ENCODE data around the gene ENPP3. TPM values are rescaled to one million over a fixed set of nuclear protein-coding genes. Genes with fewer than 3 reads are reported as not detected.

The ENPP3 gene
- total RNA-seq, 2 donors from 2014 or later, result not detected

DNA sequence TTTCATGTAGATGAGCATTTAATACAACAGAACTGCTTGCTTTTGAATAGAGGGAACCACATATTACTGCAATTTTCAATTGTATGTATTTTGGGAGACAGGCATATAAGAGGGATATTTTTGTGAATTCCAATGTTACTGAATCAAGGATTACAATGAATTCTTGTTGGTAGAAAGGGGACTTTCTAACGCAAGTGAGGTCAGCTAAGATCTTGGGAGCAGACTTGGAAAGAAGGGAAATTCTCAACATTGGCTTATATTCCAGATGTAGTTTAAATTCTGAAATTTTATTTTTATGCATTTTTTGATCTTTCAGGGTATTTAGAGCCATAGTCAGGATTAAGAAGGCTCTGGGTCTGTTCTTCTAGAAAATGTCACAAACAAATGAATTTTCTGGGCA, 117.0 kb downstream of the ENPP3 start:
- H3K4me1 ChIP-seq (ENCODE audit: control insufficient read depth, insufficient read depth, low read length), result no peaks in the 10 kb centered on the region
- H3K4me3 ChIP-seq (ENCODE audit: low read length), result no peak overlapping the region
- H3K9me3 ChIP-seq (ENCODE audit: control insufficient read depth, low read length), result peaks cover 4% of the 10 kb centered on the region
- H3K27me3 ChIP-seq (ENCODE audit: control insufficient read depth, insufficient read depth, low read length, poor library complexity, severe bottlenecking), result no peaks in the 10 kb centered on the region
- TF ChIP-seq, protein P1, sequence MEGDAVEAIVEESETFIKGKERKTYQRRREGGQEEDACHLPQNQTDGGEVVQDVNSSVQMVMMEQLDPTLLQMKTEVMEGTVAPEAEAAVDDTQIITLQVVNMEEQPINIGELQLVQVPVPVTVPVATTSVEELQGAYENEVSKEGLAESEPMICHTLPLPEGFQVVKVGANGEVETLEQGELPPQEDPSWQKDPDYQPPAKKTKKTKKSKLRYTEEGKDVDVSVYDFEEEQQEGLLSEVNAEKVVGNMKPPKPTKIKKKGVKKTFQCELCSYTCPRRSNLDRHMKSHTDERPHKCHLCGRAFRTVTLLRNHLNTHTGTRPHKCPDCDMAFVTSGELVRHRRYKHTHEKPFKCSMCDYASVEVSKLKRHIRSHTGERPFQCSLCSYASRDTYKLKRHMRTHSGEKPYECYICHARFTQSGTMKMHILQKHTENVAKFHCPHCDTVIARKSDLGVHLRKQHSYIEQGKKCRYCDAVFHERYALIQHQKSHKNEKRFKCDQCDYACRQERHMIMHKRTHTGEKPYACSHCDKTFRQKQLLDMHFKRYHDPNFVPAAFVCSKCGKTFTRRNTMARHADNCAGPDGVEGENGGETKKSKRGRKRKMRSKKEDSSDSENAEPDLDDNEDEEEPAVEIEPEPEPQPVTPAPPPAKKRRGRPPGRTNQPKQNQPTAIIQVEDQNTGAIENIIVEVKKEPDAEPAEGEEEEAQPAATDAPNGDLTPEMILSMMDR (conservative IDR thresholded peaks at IDR 0.05), result no peak
- no peaks in the 10 kb centered on the region for H3K36me3 ChIP-seq (ENCODE audit: control insufficient read depth, insufficient read depth, low read length)
- peaks cover 7% of the 10 kb centered on the region for H3K4me1 Mint-ChIP-seq
- H3K27ac Mint-ChIP-seq, result no peak overlapping the region
- H3K9me3 Mint-ChIP-seq, result peaks cover 3% of the 10 kb centered on the region
- H3K9ac ChIP-seq (ENCODE audit: extremely low read depth, low read length, poor library complexity, severe bottlenecking), result no peak overlapping the region
- H3K27ac ChIP-seq (ENCODE audit: low read depth, low read length), result no peak overlapping the region
- DNase-seq, result no peak
- H3K27me3 Mint-ChIP-seq (ENCODE audit: insufficient read depth), result peaks cover 1% of the 10 kb centered on the region
- WGBS, 2 experiments (ENCODE audit: insufficient coverage in 1 of 2, insufficient read length in 1 of 2), result 97 to 100% methylated on average over 1 of the region's 1 CpG
- H3K36me3 Mint-ChIP-seq (ENCODE audit: low read depth), result no peaks in the 10 kb centered on the region
- no peak overlapping the region for H3K4me3 Mint-ChIP-seq

DNA sequence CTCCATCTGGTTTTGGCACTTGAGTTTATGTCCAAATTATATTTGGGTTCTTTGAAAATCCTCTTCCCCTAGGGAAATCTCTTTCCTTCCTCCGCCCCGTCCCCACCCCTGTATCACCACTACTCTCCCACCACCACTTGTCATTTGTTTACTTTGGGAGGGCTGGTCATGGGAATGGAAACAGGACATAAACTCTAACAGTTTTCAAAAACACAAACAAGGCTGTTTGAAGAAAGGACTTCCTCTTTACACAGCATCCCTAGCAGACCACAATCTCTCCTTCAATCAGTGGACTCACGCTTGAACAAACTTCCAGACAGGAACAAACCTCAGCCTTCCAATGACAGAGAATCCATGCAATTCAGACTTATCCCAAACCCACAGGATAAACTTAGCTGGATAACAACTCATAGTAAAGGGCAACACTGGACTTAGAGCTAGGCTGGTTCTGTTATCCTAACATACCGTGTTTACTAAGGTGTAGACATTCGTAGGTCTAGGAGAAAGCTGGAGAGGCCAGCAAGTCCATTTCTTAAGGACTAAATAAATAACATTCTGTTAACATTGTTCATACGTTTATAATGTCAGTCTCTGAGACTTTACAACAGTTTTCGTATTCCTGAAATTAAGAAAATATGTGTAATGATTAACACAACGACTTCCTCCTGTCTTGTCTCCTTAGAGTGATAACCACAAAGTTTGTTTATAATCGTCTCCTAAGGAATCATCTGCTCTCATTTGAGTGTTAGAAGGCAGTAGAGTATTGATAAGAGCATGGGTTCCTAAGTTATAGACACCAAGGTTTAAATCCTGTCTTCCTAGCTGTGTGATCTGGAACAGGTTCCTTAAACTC, 117.8 kb downstream of the ENPP3 start:
- no peak for DNase-seq
- Mint-ChIP-seq H3K9me3 (peaks cover 3% of the 10 kb centered on the region), H3K4me3 (no peak overlapping the region), H3K27ac (no peak overlapping the region), H3K36me3 (ENCODE audit: low read depth) (no peaks in the 10 kb centered on the region), H3K27me3 (ENCODE audit: insufficient read depth) (peaks cover 1% of the 10 kb centered on the region), H3K4me1 (peaks cover 7% of the 10 kb centered on the region)
- Histone ChIP-seq H3K9ac (ENCODE audit: extremely low read depth, low read length, poor library complexity, severe bottlenecking) (no peak overlapping the region), H3K4me3 (ENCODE audit: low read length) (no peak overlapping the region), H3K36me3 (ENCODE audit: control insufficient read depth, insufficient read depth, low read length) (no peaks in the 10 kb centered on the region), H3K4me1 (ENCODE audit: control insufficient read depth, insufficient read depth, low read length) (no peaks in the 10 kb centered on the region), H3K27me3 (ENCODE audit: control insufficient read depth, insufficient read depth, low read length, poor library complexity, severe bottlenecking) (no peaks in the 10 kb centered on the region), H3K9me3 (ENCODE audit: control insufficient read depth, low read length) (peaks cover 4% of the 10 kb centered on the region), H3K27ac (ENCODE audit: low read depth, low read length) (no peak overlapping the region)
- 92 to 97% methylated on average over 4 to 9 of the region's 9 CpGs for WGBS, 2 experiments (ENCODE audit: insufficient coverage in 1 of 2, insufficient read length in 1 of 2)
- TF ChIP-seq, protein P1 (conservative IDR thresholded peaks at IDR 0.05), result no peak

GRCh38 chr6:131755597-131755996, 118.5 kb downstream of the ENPP3 start:
- Histone ChIP-seq H3K4me3 (ENCODE audit: low read length) (no peak overlapping the region), H3K36me3 (ENCODE audit: control insufficient read depth, insufficient read depth, low read length) (no peaks in the 10 kb centered on the region), H3K9me3 (ENCODE audit: control insufficient read depth, low read length) (peaks cover 4% of the 10 kb centered on the region), H3K9ac (ENCODE audit: extremely low read depth, low read length, poor library complexity, severe bottlenecking) (no peak overlapping the region), H3K27me3 (ENCODE audit: control insufficient read depth, insufficient read depth, low read length, poor library complexity, severe bottlenecking) (no peaks in the 10 kb centered on the region), H3K4me1 (ENCODE audit: control insufficient read depth, insufficient read depth, low read length) (no peaks in the 10 kb centered on the region), H3K27ac (ENCODE audit: low read depth, low read length) (no peak overlapping the region)
- Mint-ChIP-seq H3K9me3 (peaks cover 3% of the 10 kb centered on the region), H3K4me1 (peaks cover 7% of the 10 kb centered on the region), H3K36me3 (ENCODE audit: low read depth) (no peaks in the 10 kb centered on the region), H3K4me3 (no peak overlapping the region), H3K27me3 (ENCODE audit: insufficient read depth) (peaks cover 1% of the 10 kb centered on the region), H3K27ac (no peak overlapping the region)
- WGBS, 2 experiments (ENCODE audit: insufficient coverage in 1 of 2, insufficient read length in 1 of 2), result 95 to 100% methylated on average over 2 to 3 of the region's 3 CpGs
- TF ChIP-seq, protein P1 (conservative IDR thresholded peaks at IDR 0.05), result no peak
- DNase-seq, result no peak
